Liver (tissue), 9 donors: Measurements from ENCODE around the gene TBX2. TPM values are rescaled to one million over a fixed set of nuclear protein-coding genes. Genes with fewer than 3 reads are reported as not detected.

ENCODE experiments used
- DNase-seq: peaks from one replicate; pipeline ENCODE4 v3.0.0-alpha.2; 2017; ENCODE audit warnings: low spot score
- H3K27ac ChIP-seq, 2 donors: one replicate each; pipeline ENCODE4 v1.7.0; 2013; ENCODE audit warnings: inconsistent platforms in 2 of 2, low read length in 2 of 2, control low read depth in 1 of 2, low read depth in 1 of 2, mild to moderate bottlenecking in 1 of 2
- H3K27me3 ChIP-seq, 4 donors: one replicate each; pipeline versions ENCODE4 v1.6.1 to v1.7.0; 2013; ENCODE audit warnings: low read length in 3 of 4, inconsistent platforms in 1 of 4, mild to moderate bottlenecking in 1 of 4, moderate library complexity in 1 of 4; ENCODE audit not compliant: control insufficient read depth in 4 of 4, insufficient read depth in 4 of 4
- H3K36me3 ChIP-seq, 4 donors: one replicate each; pipeline versions ENCODE4 v1.6.1 to v1.7.0; 2013; ENCODE audit warnings: low read length in 3 of 4, mild to moderate bottlenecking in 3 of 4, low read depth in 1 of 4, moderate library complexity in 1 of 4; ENCODE audit not compliant: control insufficient read depth in 4 of 4, insufficient read depth in 3 of 4
- H3K4me1 ChIP-seq, 4 donors: one replicate each; pipeline versions ENCODE4 v1.6.1 to v1.7.0; 2013; ENCODE audit warnings: low read length in 3 of 4, mild to moderate bottlenecking in 3 of 4, moderate library complexity in 1 of 4; ENCODE audit not compliant: control insufficient read depth in 4 of 4, insufficient read depth in 4 of 4
- H3K4me3 ChIP-seq, 3 donors: one replicate each; pipeline versions ENCODE4 v1.6.1 to v1.7.0; 2013; ENCODE audit warnings: low read length in 3 of 3, control low read depth in 1 of 3, low read depth in 1 of 3, mild to moderate bottlenecking in 1 of 3
- H3K9ac ChIP-seq, 2 donors: one replicate each; pipeline ENCODE4 v1.7.0; 2013; ENCODE audit warnings: low read length in 2 of 2, mild to moderate bottlenecking in 2 of 2, moderate library complexity in 2 of 2, control low read depth in 1 of 2, low read depth in 1 of 2
- H3K9me3 ChIP-seq, 4 donors: one replicate each; pipeline versions ENCODE4 v1.6.1 to v1.7.0; 2013; ENCODE audit warnings: low read length in 3 of 4; ENCODE audit not compliant: control insufficient read depth in 4 of 4
- EGR1 ChIP-seq, 2 donors: IDR thresholded peaks; 2 replicates each; pipeline ENCODE4 v1.6.1; 2016 to 2018; ENCODE audit warnings: antibody characterized with exemption in 2 of 2, low read depth in 2 of 2
- HNF4A ChIP-seq, 2 donors: conservative IDR thresholded peaks; 2 replicates each; pipeline ENCODE4 v1.6.1; 2016; ENCODE audit warnings: antibody characterized with exemption in 2 of 2, mild to moderate bottlenecking in 2 of 2
- JUND ChIP-seq, 2 donors: IDR thresholded peaks; 2 replicates each; pipeline ENCODE4 v1.6.1; 2016; ENCODE audit warnings: antibody characterized with exemption in 2 of 2
- NR2F2 ChIP-seq: IDR thresholded peaks from 2 replicates; pipeline ENCODE4 v1.6.1; 2016; ENCODE audit warnings: antibody characterized with exemption
- RXRA ChIP-seq, 2 donors: IDR thresholded peaks; 2 replicates each; pipeline ENCODE4 v1.6.1; 2017 to 2018; ENCODE audit warnings: antibody characterized with exemption in 2 of 2, mild to moderate bottlenecking in 1 of 2
- SP1 ChIP-seq: IDR thresholded peaks from 2 replicates; pipeline ENCODE4 v1.6.1; 2018; ENCODE audit warnings: antibody characterized with exemption, mild to moderate bottlenecking
- YY1 ChIP-seq: IDR thresholded peaks from 2 replicates; pipeline ENCODE4 v1.6.1; 2016; ENCODE audit warnings: antibody characterized with exemption, mild to moderate bottlenecking
- WGBS: extraction: QIAGEN DNeasy Blood & Tissue Kit; methylation state at CpG from one replicate; pipeline ENCODE4 v1.1.7; 2013; 5-methylcytosine and 5-hydroxymethylcytosine counted together
- polyA plus RNA-seq, 2 donors: library from polyadenylated mRNA; stranded (reverse) in 1 of 2; unstranded in 1 of 2; fragments of 200-250 nt in 1 of 2; fragments of >200 nt in 1 of 2; fragmentation: Nextera tagmentation in 1 of 2; extraction: Ambion mirVana in 1 of 2; gene quantifications; one replicate each; pipeline versions ENCODE4 v1.2.1 to v1.2.3, GENCODE V29; 2013 to 2015
- total RNA-seq, 2 donors: library from RNA; depleted of rRNA; stranded (reverse); fragments of >200 nt; gene quantifications; one replicate each; pipeline ENCODE4 v1.2.3, GENCODE V29; 2014
- TF ChIP-seq, protein P1 (sequence below): IDR thresholded peaks from 2 replicates; pipeline ENCODE4 v1.6.1; 2016; ENCODE audit warnings: antibody characterized with exemption, mild to moderate bottlenecking
- donor health status: healthy.
- donor health status: healthy.
- donor health status: healthy.
- donor health status: healthy.
- donor health status: healthy.

Gene TBX2
- total and polyA plus RNA-seq, 4 donors: 0.85 to 3.1 (median 2.5) TPM

DNA sequence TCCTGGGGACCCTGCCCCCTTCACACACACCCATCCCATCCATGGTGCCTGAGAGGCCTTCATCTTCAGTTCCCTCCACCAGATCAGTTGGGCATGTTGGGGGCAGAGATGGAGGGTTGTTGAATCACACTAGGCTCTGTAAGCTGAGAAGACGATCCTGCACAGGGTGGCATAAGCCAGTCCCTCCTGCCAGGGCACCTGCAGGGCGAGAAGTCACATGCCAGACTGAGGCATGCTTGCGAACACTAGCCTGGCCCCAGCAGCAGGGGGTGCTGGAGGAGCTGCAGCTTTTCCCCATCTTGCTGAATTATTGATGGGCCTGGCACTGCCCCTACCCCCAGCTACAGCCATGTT, 6.1 kb upstream of the TBX2 start:
- peaks cover 4 to 17% (median 6%) of the 10 kb centered on the region in 4 donors for H3K4me1 ChIP-seq
- H3K27me3 ChIP-seq: peaks cover 2 to 9% (median 4%) of the 10 kb centered on the region in 4 donors
- no peak overlapping the region for H3K4me3 ChIP-seq
- no peak overlapping the region for H3K27ac ChIP-seq
- H3K9me3 ChIP-seq: peaks cover 0 to 3% (median 0%) of the 10 kb centered on the region in 4 donors
- H3K36me3 ChIP-seq: no peaks in the 10 kb centered on the region
- WGBS: 90% methylated on average over 3 of the region's 3 CpGs
- no peak for TF ChIP-seq NR2F2
- TF ChIP-seq JUND (IDR thresholded peaks at IDR 0.05): no peak
- no peak overlapping the region for H3K9ac ChIP-seq
- DNase-seq: no peak

DNA sequence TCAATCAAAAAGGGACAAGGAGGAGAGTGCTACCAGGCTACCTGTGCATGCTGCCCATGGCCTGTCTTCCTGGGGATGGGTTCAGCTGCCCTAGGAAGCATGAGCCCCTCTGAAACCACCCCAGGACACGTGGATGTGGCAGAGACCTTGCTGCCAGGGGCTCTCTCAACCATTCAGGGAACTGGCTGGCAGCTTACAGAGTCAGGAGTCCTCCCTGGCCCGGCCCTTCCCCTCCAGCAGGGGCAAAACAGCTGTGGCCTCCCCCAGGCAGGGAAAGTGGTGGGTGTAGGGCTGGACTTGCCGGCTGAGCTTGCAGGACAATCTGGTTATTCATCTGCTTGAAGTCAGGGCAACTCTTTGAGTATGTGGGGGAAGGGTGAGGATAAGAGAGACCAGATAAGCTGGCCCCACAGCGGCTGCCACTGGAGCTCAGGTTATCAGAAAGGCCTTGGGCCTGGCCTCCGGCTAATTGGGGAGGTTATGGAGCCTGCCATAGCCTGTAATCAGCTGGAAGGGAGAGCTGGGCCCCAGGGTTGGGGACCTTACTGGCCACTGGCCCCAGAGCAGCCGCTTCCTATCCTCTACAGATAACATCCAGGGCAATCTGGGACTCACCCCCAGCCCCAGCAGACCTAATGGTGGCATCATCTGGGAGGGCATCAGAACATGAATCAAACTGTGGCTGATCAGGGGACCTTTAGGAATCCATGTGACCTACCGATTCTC, 5.6 kb upstream of the TBX2 start:
- DNase-seq: no peak
- H3K4me3 ChIP-seq: no peak overlapping the region
- H3K9me3 ChIP-seq: peaks cover 0 to 3% (median 0%) of the 10 kb centered on the region in 4 donors
- H3K27me3 ChIP-seq: peaks cover 2 to 9% (median 4%) of the 10 kb centered on the region in 4 donors
- WGBS: 74% methylated on average over 7 of the region's 7 CpGs
- no peak for TF ChIP-seq EGR1 (IDR thresholded peaks at IDR 0.05; ENCODE audit: low read depth in 2 of 2)
- peak; percentile 47 for TF ChIP-seq NR2F2
- TF ChIP-seq SP1: no peak
- TF ChIP-seq HNF4A (conservative IDR thresholded peaks at IDR 0.05): no peak
- H3K27ac ChIP-seq: no peak overlapping the region
- H3K9ac ChIP-seq: no peak overlapping the region
- peaks cover 5 to 20% (median 8%) of the 10 kb centered on the region in 4 donors for H3K4me1 ChIP-seq
- no peaks in the 10 kb centered on the region for H3K36me3 ChIP-seq

DNA sequence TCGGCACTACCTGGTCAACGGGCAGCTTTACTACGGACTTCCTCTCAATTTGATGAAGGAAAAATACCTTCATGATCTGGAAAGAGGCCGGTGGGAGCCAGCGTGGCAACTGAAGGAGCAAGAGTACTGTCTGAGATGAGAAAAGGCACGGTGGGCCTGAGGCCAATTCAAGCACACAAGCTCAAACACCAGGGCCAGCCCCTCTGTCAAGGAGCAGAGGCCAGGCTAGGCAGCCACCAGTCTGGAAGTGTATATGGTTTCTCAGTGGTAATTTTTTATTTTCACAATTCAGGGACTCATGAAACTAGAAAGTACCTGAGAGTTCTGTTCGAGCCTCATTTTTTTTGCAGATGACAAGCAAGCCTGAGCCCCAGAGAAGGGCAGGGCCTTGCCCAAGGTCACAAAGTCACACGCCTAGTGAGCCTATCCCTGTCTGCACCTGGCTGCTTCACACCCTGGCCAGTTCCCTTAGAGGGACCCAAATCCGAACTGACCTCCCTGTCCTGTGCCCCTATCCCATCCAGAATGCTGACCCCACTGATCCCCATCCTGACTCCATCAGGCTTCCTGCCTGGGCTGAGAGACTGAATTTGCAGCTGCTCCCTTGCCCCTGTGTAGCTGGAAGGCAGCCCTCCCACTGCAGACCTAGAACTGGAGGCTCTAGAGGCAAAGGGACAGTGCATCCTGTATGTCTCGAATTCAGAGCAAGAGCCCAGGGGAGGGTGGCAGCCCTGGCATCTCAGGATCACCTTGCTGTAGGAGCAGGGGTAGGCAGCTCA, 4.8 kb upstream of the TBX2 start:
- Histone ChIP-seq H3K4me1 (peaks cover 4 to 23% (median 12%) of the 10 kb centered on the region in 4 donors), H3K27ac (no peak overlapping the region), H3K9ac (no peak overlapping the region), H3K27me3 (peaks cover 2 to 9% (median 4%) of the 10 kb centered on the region in 4 donors), H3K36me3 (no peaks in the 10 kb centered on the region), H3K4me3 (no peak overlapping the region), H3K9me3 (peaks cover 0 to 3% (median 0%) of the 10 kb centered on the region in 4 donors)
- WGBS: 67% methylated on average over 10 of the region's 10 CpGs
- no peak for DNase-seq
- TF ChIP-seq YY1 (no peak), RXRA (IDR thresholded peaks at IDR 0.05) (no peak)
- TF ChIP-seq, protein P1, sequence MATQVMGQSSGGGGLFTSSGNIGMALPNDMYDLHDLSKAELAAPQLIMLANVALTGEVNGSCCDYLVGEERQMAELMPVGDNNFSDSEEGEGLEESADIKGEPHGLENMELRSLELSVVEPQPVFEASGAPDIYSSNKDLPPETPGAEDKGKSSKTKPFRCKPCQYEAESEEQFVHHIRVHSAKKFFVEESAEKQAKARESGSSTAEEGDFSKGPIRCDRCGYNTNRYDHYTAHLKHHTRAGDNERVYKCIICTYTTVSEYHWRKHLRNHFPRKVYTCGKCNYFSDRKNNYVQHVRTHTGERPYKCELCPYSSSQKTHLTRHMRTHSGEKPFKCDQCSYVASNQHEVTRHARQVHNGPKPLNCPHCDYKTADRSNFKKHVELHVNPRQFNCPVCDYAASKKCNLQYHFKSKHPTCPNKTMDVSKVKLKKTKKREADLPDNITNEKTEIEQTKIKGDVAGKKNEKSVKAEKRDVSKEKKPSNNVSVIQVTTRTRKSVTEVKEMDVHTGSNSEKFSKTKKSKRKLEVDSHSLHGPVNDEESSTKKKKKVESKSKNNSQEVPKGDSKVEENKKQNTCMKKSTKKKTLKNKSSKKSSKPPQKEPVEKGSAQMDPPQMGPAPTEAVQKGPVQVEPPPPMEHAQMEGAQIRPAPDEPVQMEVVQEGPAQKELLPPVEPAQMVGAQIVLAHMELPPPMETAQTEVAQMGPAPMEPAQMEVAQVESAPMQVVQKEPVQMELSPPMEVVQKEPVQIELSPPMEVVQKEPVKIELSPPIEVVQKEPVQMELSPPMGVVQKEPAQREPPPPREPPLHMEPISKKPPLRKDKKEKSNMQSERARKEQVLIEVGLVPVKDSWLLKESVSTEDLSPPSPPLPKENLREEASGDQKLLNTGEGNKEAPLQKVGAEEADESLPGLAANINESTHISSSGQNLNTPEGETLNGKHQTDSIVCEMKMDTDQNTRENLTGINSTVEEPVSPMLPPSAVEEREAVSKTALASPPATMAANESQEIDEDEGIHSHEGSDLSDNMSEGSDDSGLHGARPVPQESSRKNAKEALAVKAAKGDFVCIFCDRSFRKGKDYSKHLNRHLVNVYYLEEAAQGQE: no peak
